GM12864 (cell line): Measurements from ENCODE around the gene HTR3B.
A peak's percentile ranks its signal among the peaks of the same experiment; 100 is the strongest.

ENCODE experiments used
- DNase-seq: peaks from one replicate; pipeline ENCODE4 v3.0.0-alpha.2; 2011; ENCODE audit warnings: low read depth
- H3K4me3 ChIP-seq: 2 replicates; pipeline ENCODE4 v1.5.1; 2011; ENCODE audit warnings: mild to moderate bottlenecking, low read depth, low read length, control low read depth
- CTCF ChIP-seq: IDR thresholded peaks from 2 replicates; pipeline ENCODE4 v1.5.1; 2011; ENCODE audit warnings: low read depth, mild to moderate bottlenecking, moderate library complexity, low read length, control low read depth, inconsistent platforms; ENCODE audit errors: missing control alignments

Gene HTR3B

GRCh38 chr11:113989381-113989780 lies 84.8 kb downstream of the HTR3B start:
- no peak for TF ChIP-seq CTCF
- no peak overlapping the region for H3K4me3 ChIP-seq
- no peak for DNase-seq

- TF ChIP-seq CTCF = no peak
- no peak overlapping the region for H3K4me3 ChIP-seq
- DNase-seq = no peak
Measured at GRCh38 chr11:113989916-113990315, 85.3 kb downstream of the HTR3B start.

GRCh38 chr11:113991170-113991569 lies 86.6 kb downstream of the HTR3B start:
- no peak overlapping the region for H3K4me3 ChIP-seq
- no peak for TF ChIP-seq CTCF
- DNase-seq = no peak

- no peak for TF ChIP-seq CTCF
- DNase-seq = no peak
- H3K4me3 ChIP-seq = no peak overlapping the region
Measured at GRCh38 chr11:113991718-113992458, 87.3 kb downstream of the HTR3B start.

GRCh38 chr11:113992459-113993110 lies 88.0 kb downstream of the HTR3B start:
- no peak overlapping the region for H3K4me3 ChIP-seq
- no peak for DNase-seq
- TF ChIP-seq CTCF = no peak

GRCh38 chr11:113994077-113994954 lies 89.7 kb downstream of the HTR3B start:
- no peak for DNase-seq

More at GRCh38 chr11:113994077-113994954, 89.7 kb downstream of the HTR3B start:
- no peak overlapping the region for H3K4me3 ChIP-seq
- peak; percentile 56 for TF ChIP-seq CTCF
